Activated CD4-positive, alpha-beta T cell treated with anti-CD3 and anti-CD28 coated beads, Interleukin-2, amount 50 U/mL, for 4 hours (primary cell): ENCODE results near the gene CACNG8.
"Not testable (repeated sequence)": the region's sequence is repeated elsewhere in the genome, so short reads cannot be mapped to it uniquely, and the experiment has no call there.

Source experiments
- DNase-seq, 2 experiments: peaks; one replicate each; pipeline ENCODE4 v3.0.0-alpha.2; 2020

The CACNG8 gene

DNA sequence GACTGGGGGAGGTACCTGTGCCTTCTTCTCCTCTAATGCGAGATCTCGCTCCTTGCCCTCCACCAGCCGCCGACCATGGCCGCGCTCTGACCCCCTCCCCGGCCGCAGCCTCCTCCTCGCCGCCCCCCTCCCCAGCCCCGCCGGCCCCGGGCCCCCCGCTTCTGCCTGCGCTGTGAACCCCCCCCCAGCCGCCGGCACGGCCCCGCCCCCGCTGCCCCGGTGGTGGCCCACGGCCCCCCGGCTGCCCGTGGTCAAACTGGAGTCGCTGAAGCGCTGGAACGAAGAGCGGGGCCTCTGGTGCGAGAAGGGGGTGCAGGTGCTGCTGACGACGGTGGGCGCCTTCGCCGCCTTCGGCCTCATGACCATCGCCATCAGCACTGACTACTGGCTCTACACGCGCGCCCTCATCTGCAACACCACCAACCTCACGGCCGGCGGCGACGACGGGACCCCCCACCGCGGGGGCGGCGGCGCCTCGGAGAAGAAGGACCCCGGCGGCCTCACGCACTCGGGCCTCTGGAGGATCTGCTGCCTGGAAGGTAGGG is at the start of gene CACNG8:
TSS of gene CACNG8 (plus strand) at position 51 of the 545 bp plus-strand sequence.
- DNase-seq: no peak

- no peak for DNase-seq
Measured at GRCh38 chr19:53915000-53915399, 47.7 kb upstream of the CACNG8 start.

DNA sequence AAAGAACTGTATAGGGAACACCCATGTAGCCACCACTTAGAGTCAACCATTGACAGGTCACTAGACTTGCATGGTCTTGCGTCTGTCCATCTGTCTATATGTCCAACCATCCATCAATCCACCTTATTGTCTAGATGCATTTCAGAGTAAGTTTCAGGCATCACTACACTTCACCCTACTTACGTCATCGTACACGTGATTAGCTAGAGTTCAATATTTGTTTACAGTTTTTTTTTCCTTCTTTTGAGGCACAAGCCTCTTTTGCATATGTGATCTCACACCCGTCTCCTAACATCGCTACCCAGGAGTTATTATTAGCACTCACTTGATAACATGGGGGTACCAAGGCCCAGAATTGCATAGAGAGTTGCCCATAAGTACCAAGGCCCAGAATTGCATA is 46.7 kb upstream of the CACNG8 start:
- no peak for DNase-seq

DNA sequence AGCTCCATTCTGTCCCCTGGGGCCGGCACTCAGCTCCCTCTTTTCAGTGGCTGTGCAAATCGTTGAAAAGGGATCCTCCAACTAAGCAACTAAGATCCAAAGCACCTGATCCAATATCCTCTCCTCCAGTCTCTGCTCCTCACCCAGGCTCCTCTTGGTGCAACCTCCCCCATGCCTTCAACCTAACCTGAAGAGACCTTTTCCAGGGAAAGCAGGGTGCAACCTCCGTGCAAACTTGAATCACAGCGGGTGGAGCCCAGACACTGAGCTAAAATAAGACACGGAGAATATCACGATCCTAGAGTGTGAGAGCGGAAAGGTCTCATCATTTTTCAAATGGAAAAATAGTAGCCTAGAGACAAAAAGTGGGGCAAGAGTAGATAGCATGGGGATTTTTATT is 45.4 kb upstream of the CACNG8 start:
- DNase-seq: no peak

GRCh38 chr19:53927739-53928138 is 35.0 kb upstream of the CACNG8 start:
- DNase-seq: peak; percentile 16 to 24

GRCh38 chr19:53936029-53936428 is 26.7 kb upstream of the CACNG8 start:
- no peak for DNase-seq

GRCh38 chr19:53942001-53942786 is 20.5 kb upstream of the CACNG8 start:
- no peak for DNase-seq

DNA sequence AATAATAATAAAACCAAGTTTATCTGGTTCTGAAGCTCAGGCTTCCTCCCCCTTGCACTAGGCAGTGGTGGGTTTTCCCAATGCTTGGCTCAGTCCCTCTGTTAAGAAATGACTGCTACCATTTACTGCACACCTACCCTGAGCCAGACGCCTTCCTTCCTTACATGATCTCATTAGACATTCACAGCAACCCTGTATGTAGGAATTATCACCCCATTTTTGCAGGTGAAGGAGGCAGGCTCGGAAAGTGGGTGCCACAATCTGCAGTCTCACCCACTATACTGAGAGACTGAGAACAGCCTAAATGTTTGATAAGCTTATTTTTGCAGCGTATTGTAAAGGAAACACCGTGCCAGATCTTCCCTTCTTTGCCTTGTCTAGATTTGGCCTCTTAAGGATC is 18.3 kb upstream of the CACNG8 start:
- DNase-seq: no peak

- no peak for DNase-seq
Measured at GRCh38 chr19:53944933-53945332, 17.8 kb upstream of the CACNG8 start.

- DNase-seq: no peak
Measured at GRCh38 chr19:53945441-53945840, 17.3 kb upstream of the CACNG8 start.

GRCh38 chr19:53945998-53946397 is 16.7 kb upstream of the CACNG8 start:
- no peak for DNase-seq

DNA sequence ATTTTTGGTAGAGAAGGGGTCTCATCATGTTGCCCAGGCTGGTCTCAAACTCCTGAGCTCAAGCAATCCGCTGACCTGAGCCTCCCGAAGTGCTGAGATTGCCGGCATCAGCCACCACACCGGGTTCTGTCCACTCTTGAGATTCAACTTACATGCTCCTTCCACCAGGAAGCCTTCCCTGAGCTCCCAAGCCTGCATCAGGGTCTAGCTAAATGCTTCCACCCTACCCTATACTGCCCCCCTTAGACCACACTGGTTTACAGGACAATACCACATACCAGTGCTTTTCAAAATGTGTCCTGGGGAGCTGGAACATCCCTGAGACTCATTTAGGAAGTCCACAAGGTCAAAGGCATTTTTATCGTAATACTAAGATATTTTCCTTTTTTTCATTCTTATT is 15.1 kb upstream of the CACNG8 start:
- DNase-seq: no peak

DNA sequence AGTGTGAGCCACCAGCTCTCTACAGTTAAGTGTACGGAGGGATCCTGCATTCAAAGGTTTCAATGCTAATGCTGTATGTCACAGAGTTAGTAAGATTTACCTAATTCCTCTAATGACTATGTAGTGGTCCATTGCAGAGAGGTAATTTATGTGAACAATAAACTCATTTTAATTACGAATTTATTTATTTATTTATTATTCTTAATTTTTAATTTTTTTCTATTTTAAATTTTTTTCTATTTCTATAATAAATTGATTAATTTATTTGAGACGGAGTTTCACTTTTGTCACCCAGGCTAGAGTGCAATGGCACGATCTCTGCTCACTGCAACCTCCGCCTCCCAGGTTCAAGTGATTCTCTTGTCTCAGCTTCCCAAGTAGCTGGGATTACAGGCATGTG is 14.1 kb upstream of the CACNG8 start:
- DNase-seq: not testable (repeated sequence)

- no peak for DNase-seq
Measured at GRCh38 chr19:53951436-53951835, 11.3 kb upstream of the CACNG8 start.

- no peak for DNase-seq
Measured at GRCh38 chr19:53951947-53952346, 10.8 kb upstream of the CACNG8 start.

- no peak for DNase-seq
Measured at GRCh38 chr19:53953383-53953782, 9.4 kb upstream of the CACNG8 start.

GRCh38 chr19:53957448-53958167 is 5.1 kb upstream of the CACNG8 start:
- no peak for DNase-seq

DNA sequence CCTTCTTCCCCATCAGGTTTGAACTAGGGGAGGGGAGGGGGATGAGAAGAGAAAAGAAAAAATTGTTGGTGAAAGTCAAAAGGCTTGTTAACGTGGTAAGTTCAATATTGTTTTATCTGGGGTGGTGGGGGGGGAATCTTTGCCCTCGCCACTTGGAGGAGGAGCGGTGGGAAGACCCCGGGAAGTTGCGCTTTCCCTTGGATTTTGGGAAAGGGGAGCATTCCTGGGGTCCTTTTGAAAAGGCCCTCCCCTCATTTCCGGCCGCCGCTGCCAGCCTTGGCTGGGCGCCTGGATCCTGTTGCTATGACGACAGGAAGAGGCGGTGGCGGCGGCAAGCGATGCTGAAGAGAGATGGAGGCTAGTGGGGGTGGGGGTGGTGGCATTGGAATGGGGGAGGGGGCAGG is 4.6 kb upstream of the CACNG8 start:
- DNase-seq: no peak

- DNase-seq: no peak
Measured at GRCh38 chr19:53958823-53959757, 3.6 kb upstream of the CACNG8 start.

GRCh38 chr19:53960187-53960586 is 2.5 kb upstream of the CACNG8 start:
- no peak for DNase-seq

GRCh38 chr19:53960886-53961285 is 1.9 kb upstream of the CACNG8 start:
- DNase-seq: no peak

- no peak for DNase-seq
Measured at GRCh38 chr19:53961523-53962356, 997 bp upstream of the CACNG8 start.
